Right lobe of liver (tissue), 4 donors: Measurements from ENCODE around the gene SGCD.

Experiments used
- POLR2A ChIP-seq: fragments of 450-650 bp; IDR thresholded peaks from one replicate; pipeline ENCODE4 v1.6.1; 2017; ENCODE audit warnings: antibody characterized with exemption, mild to moderate bottlenecking
- TF ChIP-seq, protein P1 (sequence below), 4 donors: fragments of 200-600 bp in 3 of 4; fragments of 450-650 bp in 1 of 4; IDR thresholded peaks; one replicate each; pipeline versions ENCODE4 v1.5.1 to v1.8.0; 2016 to 2022; ENCODE audit warnings: antibody characterized with exemption in 4 of 4, mild to moderate bottlenecking in 2 of 4
- donor health status: DM: no; HTN: no; CAD: no.
- donor health status: DM: no; HTN: no; CAD: no.
- donor health status: DM: no; HTN: yes; CAD: no.

GRCh38 chr5:156446526-156446925, 119.6 kb downstream of the SGCD start:
- TF ChIP-seq, protein P1, sequence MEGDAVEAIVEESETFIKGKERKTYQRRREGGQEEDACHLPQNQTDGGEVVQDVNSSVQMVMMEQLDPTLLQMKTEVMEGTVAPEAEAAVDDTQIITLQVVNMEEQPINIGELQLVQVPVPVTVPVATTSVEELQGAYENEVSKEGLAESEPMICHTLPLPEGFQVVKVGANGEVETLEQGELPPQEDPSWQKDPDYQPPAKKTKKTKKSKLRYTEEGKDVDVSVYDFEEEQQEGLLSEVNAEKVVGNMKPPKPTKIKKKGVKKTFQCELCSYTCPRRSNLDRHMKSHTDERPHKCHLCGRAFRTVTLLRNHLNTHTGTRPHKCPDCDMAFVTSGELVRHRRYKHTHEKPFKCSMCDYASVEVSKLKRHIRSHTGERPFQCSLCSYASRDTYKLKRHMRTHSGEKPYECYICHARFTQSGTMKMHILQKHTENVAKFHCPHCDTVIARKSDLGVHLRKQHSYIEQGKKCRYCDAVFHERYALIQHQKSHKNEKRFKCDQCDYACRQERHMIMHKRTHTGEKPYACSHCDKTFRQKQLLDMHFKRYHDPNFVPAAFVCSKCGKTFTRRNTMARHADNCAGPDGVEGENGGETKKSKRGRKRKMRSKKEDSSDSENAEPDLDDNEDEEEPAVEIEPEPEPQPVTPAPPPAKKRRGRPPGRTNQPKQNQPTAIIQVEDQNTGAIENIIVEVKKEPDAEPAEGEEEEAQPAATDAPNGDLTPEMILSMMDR (IDR thresholded peaks at IDR 0.05) = no peak
- no peak for TF ChIP-seq POLR2A
